ENCODE results near the gene CDCA7L.
A peak's percentile ranks its signal among the peaks of the same experiment; 100 is the strongest.

The CDCA7L gene, protein sequence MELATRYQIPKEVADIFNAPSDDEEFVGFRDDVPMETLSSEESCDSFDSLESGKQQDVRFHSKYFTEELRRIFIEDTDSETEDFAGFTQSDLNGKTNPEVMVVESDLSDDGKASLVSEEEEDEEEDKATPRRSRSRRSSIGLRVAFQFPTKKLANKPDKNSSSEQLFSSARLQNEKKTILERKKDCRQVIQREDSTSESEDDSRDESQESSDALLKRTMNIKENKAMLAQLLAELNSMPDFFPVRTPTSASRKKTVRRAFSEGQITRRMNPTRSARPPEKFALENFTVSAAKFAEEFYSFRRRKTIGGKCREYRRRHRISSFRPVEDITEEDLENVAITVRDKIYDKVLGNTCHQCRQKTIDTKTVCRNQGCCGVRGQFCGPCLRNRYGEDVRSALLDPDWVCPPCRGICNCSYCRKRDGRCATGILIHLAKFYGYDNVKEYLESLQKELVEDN

DNA sequence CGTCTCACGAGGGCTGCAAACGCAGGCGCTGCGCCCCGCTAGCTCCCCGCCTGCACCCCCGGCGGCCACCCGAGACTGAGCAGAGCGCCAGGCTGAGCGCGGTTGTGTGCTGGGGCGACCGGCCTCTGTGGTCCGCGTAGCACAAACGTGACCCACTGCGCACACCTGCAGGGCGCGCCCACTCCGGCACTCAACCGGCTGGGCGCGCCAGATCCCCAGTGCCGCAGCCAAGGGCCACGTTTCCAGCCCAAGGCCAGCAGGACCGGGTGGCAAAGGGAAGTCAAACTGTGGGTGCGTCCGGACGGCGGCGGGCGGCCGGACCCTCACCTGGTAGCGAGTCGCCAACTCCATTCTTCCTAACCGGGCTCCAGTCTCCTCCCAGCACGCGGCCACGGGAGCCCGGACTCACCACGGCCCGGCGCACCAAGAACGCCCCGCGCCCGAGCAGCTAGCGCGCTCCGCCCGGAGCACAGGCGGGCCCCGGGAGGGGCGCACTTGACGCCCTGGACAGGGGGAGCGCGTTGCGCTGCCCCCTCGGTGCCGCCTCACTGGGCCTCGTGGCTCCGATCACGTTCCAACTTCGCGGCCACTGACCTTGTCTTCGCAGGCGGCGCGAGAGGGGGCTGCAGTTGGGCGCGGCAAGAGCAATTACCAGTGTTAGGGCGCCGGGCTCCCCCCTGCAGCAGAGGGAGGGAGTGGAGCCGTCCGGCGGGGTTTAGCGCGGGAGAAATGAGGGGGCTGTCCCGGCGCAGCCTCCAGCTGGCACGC lies at the start of gene CDCA7L:
Gene CDCA7L (minus strand): TSS at position 446 of the 768 bp plus-strand sequence. CDS start 95 bp downstream, at position 351.
- DNase-seq (ENCODE audit: low read depth) = no peak

DNA sequence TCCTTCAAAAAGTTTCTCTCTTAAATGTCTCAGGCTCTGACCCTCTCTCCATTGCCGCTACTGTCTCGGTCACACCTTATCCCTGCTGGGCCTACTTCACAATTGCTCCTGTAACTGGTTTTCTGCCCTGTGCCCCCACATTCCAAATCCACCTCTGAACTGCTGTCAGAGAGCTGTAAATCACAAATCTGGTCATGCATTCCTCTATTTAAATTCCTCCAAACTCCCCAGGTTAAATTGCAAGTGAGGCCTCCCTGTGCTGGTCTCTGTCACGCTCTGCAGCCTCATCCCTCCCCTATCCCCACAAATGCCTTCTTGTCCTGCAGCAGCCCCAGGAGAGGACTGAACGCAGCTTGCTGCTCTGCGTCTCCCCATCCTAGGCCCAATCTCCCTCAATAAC lies 40.4 kb upstream of the CDCA7L start:
- no peak for DNase-seq (ENCODE audit: low read depth)

DNA sequence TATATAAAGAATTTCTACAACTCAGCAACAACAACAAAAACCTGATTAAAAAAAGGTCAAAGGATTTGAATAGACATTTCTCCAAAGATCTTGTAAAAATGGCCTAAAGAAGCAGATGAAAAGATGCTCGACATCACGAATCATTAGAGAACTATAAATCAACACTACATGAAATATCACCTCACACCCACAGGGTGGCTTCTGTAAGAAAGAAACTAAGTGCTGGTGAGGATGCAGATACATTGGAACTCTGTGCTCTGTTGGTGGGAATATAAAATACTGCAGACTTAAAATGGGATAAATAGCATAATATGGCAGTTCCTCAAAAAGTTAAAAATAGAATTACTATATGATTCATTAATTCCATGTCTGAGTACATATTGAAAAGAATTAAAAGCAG lies 38.3 kb upstream of the CDCA7L start:
- DNase-seq (ENCODE audit: low read depth) = no peak

DNA sequence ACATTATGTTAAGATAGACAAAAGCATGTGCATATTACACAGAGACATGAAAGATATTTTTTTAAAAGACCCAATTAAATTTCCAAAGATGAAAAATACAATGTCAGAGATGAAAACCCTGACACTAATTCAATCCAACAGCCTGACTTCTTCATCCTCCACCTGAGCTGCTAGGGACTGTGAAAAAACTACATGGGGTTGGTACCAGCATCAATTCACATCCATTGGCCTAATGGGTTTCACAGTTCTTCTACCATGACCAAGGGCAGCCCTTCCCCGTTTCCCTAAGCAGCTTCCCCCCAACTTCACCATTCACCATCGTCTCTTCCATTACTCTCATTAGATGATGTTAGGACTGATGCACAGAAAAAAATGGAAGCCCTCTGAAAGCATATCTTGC lies 37.4 kb upstream of the CDCA7L start:
- no peak for DNase-seq (ENCODE audit: low read depth)

DNA sequence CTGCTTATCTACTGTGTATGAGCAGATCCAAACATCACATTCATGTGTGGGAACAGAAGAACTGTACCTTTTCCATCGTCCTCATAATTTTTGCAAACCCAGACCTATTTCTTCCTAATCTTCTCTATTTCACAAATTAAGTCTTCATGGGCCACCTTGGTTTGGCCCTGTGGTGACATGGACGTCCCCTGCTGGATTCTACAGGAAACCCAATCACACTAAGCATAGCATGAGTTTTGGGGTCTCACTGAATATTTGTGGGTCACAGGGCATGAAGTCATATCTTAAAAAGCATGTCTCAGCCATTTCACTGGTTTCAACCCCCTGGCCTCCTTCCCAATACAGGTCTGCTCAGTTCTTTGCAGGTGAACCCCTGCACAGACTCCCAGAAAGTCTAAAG lies 35.8 kb upstream of the CDCA7L start:
- no peak for DNase-seq (ENCODE audit: low read depth)

DNA sequence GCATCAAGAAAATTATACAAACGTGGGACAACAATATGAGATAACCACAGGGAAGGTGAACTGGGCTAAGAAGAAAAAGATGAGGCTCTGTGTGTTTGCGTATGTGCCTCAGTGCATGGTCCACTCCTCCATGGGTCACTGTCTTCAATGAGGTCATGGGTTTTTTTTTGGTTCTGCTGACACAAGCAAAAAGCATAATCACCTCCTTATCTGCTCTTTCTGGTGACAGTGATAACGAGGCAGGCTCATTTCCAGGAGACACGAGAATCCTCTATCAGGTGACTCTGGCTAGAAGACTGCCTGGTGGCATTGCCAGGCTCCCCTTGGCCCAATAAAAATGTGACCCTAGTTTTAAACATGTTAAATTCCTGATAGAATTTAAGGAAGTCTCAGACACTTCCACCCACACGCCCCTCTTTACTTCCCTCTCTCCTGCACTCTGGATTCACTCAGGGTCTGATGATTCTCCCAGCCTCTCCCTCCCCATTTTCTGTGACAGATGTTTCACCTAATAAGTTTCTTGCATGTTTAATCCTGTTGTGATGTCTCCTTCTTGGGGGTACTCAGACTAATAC lies 35.3 kb upstream of the CDCA7L start:
- no peak for DNase-seq (ENCODE audit: low read depth)

DNA sequence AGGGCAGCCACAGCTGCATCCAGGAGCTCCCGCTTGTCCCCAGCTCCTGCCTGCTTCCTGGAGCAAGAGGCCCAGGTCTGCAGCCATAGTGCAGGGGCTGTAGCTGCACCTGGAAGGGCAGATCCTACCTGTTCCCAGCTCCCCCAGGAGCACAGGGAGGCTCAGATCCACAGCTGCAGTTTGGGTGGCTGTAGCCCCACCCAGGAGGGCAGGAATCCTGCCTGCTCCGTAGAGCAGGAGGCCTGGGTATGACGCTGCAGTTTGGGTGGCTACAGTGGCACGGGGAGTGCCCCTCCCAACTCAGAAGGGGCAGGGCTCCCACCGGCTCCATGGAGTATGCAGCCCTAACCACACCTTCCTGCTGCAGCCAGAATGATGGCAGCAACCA lies 26.7 kb upstream of the CDCA7L start:
- DNase-seq (ENCODE audit: low read depth) = no peak

DNA sequence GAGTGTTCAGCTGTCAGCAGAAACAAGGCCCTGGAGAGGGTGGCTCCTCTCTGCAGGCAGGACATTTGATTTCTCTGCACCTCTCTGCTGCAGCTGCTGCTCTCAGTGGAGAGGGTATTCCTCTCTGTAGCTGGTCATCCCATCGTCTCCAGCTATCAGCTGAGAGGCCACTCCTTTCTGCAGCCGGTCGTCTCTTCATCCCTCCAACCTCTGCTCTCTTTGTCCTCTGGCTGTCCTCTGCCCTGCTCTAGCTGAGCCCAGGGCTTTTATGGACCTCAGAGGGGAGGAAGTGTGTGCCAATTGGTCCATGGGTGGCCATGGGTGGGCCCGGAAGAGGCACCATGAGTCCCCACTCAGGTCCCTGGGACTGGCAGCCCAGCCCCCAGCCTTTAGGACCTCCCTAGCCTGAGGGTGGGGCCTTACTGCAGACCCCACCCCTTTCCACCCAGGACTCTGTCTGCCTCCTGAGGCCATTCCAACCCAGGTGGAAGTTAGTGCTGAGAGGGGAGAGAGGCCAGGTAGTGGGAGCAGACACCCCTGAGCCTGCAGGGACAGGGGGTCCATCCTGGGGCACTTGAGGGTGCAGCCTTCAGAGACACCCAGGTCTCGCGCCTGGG lies 26.2 kb upstream of the CDCA7L start:
- no peak for DNase-seq (ENCODE audit: low read depth)

DNA sequence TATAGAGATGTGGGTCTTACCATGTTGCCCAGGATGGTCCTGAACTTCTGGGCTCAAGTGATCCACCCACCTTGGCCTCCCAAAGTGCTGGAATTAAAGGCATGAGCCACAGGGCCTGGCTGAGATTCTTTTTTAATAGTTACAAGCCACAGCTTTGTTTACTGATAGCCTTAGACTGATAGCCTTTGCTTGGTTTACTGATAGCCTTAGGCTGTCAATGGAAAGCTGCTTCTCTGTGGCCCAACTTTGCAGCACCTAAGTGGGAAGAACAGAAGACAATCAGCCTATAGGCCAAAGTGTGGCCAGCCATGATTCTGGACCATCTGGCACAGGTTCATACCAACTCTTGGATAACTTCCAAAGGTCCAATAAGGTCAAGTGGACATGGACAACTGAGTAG lies 24.1 kb upstream of the CDCA7L start:
- no peak for DNase-seq (ENCODE audit: low read depth)

DNA sequence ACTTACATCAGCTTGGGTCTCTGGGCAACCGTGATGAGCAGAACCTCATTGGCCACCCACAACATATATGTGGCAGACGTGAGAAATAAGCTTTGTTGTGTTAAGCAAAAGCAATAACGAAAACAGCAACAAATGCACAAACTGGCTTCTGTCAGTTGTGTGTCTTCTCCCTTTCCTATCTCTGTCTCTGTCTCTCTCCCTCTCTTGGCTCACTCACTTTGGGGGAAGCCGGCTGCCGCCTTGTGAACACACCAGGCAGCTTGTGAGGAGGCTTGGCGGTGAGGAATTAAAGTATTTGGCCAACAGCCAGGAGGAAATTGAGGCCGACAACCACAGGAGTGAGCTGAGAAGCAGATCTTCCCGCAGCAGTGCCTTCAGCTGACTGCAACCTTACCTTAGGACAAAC lies 21.9 kb upstream of the CDCA7L start:
- no peak for DNase-seq (ENCODE audit: low read depth)

DNA sequence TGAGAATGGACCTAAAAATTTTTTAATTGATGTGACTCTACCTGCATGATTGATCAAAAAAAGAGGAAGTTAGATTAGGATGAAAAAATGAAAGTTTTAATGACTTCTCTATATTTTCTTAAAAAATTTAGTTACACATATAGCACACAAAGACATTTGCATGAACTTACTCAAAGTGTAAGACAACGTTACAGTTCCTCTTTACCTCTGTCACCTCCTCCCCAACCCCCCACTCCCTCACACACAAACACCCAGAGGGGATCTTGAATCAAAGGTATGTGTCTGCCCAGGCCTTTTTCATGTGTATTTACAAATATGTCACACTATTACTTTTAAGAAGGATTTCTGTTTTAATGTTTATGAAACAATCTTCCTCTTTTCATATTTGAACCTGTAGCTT lies 20.6 kb upstream of the CDCA7L start:
- no peak for DNase-seq (ENCODE audit: low read depth)

DNA sequence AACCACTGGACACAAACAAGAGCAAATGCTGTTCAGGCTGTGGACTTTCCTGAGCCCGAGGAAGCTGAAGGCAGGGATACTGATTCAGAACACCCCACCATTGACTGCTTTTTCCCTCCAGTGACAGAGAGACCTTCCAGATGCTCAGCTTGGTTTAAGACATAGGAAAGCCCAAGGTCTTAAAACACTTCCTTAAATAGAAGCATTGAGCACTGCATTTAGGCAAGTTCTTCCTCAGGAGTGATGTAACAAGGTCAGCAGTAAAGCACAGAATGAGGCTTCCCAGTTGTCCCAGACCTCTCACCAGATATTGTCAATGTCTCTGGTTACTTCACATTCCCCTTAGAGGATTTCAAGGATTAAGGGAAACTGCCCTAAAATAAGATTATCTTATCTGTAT lies 19.6 kb upstream of the CDCA7L start:
- no peak for DNase-seq (ENCODE audit: low read depth)

DNA sequence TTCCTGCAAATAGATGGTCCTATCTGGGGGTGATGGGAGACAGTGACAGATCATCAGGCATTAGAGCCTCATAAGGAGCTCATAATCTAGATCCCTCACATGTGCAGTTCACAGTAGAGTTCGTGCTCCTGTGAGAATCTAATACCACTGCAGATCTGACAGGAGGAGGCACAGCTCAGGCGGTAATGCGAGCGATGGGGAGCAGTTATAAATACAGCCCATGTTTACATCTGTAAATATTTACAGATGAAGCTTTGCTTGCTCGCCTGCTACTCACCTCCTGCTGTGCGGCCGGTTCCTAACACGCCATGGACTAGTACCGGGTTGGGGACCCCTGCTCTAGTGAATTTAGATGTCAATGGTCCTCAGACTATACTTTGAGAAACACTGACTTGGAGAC lies 17.0 kb upstream of the CDCA7L start:
- no peak for DNase-seq (ENCODE audit: low read depth)

DNA sequence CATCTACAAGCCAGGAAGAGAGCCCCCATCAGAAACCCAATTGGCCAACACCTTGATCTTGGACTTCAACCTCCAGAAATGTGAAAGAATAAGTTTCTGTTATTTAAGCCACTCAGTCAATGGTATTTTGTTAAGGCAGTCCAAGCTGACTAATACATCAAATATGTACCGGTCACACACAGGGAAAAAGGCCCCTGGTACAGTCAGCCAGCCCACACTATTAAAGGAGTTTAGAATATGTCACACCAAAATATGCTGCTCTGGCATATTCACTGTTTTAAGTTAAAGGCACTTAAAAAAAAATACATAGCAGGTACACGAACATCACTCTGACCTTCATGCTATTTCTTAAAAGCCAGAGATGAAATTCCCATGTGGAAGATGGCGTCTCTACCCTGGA lies 15.2 kb upstream of the CDCA7L start:
- peak; percentile 35 for DNase-seq (ENCODE audit: low read depth)

DNA sequence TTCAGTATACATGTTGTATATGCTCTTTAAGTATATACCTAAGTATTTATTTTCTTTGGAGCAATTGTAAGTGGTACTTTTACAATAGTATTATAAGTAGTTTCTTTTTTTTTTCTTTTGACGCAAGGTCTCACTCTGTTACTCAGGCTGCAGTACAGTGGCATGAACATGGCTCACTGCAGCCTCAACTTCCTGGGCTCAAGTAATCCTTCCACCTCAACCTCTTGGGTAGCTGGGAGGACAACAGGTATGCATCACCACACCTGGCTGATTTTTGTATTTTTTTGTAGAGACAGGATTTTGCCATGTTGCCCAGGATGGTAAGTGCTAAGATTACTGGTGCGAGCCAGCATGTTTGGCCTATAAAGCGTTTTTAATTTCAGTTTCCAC lies 13.7 kb upstream of the CDCA7L start:
- DNase-seq (ENCODE audit: low read depth) = no peak

DNA sequence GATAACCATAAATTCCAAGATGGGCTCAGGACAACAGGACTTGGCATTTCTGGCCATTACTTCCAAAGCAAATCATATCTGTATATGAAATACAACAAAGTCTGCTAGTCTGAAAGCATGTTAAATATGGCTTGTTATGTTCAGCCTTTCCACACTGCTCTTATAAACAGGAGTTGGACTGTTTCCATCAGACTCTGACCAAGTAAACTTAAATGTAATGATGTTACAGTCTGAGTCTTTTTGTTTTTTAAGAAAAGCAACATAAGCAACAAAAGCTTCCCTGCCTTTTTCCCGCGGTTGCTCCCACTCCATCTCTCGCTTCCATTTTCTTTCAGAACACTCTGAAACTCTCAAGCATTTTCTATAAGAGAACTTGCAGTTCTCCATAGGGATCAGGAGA lies 8.1 kb upstream of the CDCA7L start:
- DNase-seq (ENCODE audit: low read depth) = no peak

DNA sequence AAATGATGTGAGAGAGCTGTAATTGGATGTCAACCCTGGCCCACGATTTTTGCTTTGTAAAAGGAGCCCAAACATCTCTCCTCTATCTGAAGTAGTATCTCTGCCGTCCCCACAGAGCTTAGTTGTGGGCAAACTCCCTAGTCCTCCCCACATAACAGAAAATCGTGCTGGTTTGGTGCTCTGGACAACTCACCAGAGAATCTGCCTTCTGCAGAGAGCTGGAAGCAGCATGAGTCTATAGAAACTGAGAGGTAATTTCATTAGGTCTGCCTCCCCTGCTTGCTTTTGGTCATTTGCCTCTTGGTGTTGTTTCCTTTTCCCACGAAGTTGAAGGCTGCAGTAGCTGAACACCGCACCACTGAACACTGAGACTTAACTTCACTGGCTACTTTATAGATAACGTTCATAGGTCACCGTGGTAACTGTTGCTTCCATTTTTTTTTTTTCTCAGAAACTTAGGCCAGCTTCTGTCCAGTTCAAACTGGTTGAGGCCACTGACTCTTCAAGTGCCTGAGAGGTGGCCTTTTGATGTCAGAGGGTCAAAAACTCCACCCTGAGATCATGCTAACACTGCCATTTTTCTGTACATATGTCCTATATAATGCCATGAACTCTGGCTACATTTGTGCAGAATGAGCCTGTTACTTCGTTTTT lies 3.3 kb upstream of the CDCA7L start:
- DNase-seq (ENCODE audit: low read depth) = no peak

DNA sequence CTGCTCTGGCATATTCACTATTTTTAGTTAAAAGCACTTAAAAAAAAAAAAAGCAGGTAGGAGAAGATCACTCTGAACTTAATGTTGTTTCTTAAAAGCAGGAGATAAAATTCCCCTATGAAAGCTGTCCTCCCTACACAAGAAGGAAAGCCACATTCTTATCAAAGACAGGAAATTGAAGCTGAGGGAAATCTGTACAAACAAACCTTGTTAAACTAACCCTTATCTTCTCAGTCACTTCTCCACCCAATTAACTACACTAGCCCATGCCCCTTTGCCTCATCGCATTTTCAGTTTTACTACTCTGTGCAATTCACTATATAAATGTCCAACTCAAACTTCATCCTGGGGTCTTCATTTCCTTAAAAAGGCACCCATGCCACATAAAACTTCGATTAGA lies 2.7 kb upstream of the CDCA7L start:
- DNase-seq (ENCODE audit: low read depth) = no peak

DNA sequence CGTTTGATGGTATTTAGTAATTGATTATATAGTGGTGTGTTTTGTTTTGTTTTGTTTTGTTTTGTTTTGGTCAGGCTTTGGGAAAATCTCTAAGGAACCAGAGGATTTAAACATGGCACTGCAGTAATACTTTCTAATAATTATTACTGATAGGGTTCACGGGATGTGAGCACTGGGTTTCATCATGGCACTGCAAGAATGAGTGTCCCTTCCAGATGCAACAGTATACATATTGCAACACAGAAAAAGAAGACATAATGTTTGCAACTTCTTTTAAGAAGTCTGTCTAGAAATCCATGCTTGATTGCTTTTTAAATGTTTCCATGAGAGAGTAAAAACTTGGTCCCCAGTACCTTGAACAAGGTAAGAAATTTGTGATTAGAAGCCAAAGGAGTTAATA lies 2.2 kb upstream of the CDCA7L start:
- no peak for DNase-seq (ENCODE audit: low read depth)

DNA sequence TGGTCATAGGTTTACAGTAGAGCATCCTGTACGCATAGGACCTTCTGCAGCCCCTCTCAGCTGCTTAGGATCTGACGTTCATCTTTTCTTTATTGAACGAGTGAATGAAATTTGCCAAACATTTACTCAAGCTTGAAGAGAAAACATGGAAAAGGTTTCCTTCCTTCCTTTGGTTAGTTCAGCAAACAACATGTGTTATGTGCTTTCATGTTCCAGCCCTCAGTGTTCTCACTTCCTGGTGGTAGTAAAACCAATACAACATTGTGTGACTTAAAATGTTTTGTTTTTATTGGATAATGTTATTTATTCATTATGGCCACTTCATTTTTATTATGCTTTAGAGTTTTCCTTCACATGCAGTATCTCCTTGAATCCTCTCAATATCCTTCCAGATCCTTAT lies 1.4 kb upstream of the CDCA7L start:
- no peak for DNase-seq (ENCODE audit: low read depth)

DNA sequence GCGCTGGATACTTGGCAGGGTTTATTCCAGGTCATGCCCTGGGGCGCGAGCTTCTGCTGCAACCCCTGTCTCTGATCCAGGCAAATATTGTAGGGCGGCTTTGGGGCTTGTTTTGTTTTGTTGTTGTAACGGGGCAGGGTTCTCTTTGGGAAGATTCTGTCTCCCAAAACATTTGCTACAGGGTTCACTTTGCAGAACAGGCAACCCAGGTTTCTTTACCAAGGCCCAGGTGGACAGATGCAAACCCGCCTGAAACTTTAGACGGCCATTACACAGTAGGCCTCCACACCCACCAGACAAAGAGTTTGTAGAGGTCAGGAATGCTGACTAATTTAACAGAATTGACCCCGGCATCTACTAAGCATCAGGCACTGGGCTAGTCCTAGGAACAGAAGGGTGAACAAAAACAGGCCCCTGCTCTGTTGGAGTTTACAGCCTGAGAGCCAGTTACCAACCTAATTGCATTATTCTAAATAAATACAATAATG lies 567 bp upstream of the CDCA7L start:
- DNase-seq (ENCODE audit: low read depth) = peak; percentile 68
